NCI-H345 treated with DMSO at 0.1 percent for 48 hours (cell line): Measurements from ENCODE around the gene ARHGEF12.

Source experiments
- DNase-seq: peaks from one replicate; lab custom pipeline; 2025; ENCODE audit not compliant: unreplicated experiment; lab: John Stamatoyannopoulos, UW

ARHGEF12 gene

GRCh38 chr11:120515186-120515723 lies 179.0 kb downstream of the ARHGEF12 start:
- no peak for DNase-seq

GRCh38 chr11:120516461-120517389 lies 180.5 kb downstream of the ARHGEF12 start:
- DNase-seq = peak; percentile 70

GRCh38 chr11:120517390-120517761 lies 181.2 kb downstream of the ARHGEF12 start:
- DNase-seq = no peak

GRCh38 chr11:120517801-120518291 lies 181.6 kb downstream of the ARHGEF12 start:
- DNase-seq = no peak

- no peak for DNase-seq
These were observed 182.1 kb downstream of the ARHGEF12 start for GRCh38 chr11:120518356-120518755.

GRCh38 chr11:120519474-120519873 lies 183.3 kb downstream of the ARHGEF12 start:
- no peak for DNase-seq

GRCh38 chr11:120520091-120520822 lies 184.0 kb downstream of the ARHGEF12 start:
- no peak for DNase-seq

GRCh38 chr11:120521176-120521575 lies 185.0 kb downstream of the ARHGEF12 start:
- DNase-seq = no peak

GRCh38 chr11:120522021-120522420 lies 185.8 kb downstream of the ARHGEF12 start:
- DNase-seq = no peak

GRCh38 chr11:120522736-120523135 lies 186.5 kb downstream of the ARHGEF12 start:
- DNase-seq = no peak

GRCh38 chr11:120523196-120523595 lies 187.0 kb downstream of the ARHGEF12 start:
- peak; percentile 43 for DNase-seq

GRCh38 chr11:120524536-120525085 lies 188.4 kb downstream of the ARHGEF12 start:
- no peak for DNase-seq

- no peak for DNase-seq
These were observed 189.3 kb downstream of the ARHGEF12 start for GRCh38 chr11:120525261-120526171.

- no peak for DNase-seq
These were observed 190.0 kb downstream of the ARHGEF12 start for GRCh38 chr11:120526241-120526640.

- peak; percentile 77 for DNase-seq
These were observed 191.0 kb downstream of the ARHGEF12 start for GRCh38 chr11:120527111-120527761.

GRCh38 chr11:120528749-120529148 lies 192.5 kb downstream of the ARHGEF12 start:
- no peak for DNase-seq

- no peak for DNase-seq
These were observed 193.0 kb downstream of the ARHGEF12 start for GRCh38 chr11:120529214-120529613.

- no peak for DNase-seq
These were observed 193.7 kb downstream of the ARHGEF12 start for GRCh38 chr11:120529911-120530310.

- DNase-seq = no peak
These were observed 196.0 kb downstream of the ARHGEF12 start for GRCh38 chr11:120532082-120532831.
